Esophagus squamous epithelium (tissue), 4 donors: Measurements from ENCODE around the gene PTPRN2.

ENCODE experiments used
- POLR2A ChIP-seq, 4 donors: fragments of 450-650 bp; IDR thresholded peaks; one replicate each; pipeline ENCODE4 v1.6.1; 2017; ENCODE audit warnings: antibody characterized with exemption in 4 of 4, mild to moderate bottlenecking in 4 of 4, moderate library complexity in 3 of 4
- TF ChIP-seq, protein P1 (sequence below), 6 experiments: fragments of 450-650 bp in 4 of 6; fragments of 200-600 bp in 2 of 6; sonication (generic) in 2 of 6; IDR thresholded peaks; one replicate each; pipeline ENCODE4 v1.5.1; 2016 to 2019; ENCODE audit warnings: antibody characterized with exemption in 6 of 6, mild to moderate bottlenecking in 4 of 6, moderate library complexity in 4 of 6

DNA sequence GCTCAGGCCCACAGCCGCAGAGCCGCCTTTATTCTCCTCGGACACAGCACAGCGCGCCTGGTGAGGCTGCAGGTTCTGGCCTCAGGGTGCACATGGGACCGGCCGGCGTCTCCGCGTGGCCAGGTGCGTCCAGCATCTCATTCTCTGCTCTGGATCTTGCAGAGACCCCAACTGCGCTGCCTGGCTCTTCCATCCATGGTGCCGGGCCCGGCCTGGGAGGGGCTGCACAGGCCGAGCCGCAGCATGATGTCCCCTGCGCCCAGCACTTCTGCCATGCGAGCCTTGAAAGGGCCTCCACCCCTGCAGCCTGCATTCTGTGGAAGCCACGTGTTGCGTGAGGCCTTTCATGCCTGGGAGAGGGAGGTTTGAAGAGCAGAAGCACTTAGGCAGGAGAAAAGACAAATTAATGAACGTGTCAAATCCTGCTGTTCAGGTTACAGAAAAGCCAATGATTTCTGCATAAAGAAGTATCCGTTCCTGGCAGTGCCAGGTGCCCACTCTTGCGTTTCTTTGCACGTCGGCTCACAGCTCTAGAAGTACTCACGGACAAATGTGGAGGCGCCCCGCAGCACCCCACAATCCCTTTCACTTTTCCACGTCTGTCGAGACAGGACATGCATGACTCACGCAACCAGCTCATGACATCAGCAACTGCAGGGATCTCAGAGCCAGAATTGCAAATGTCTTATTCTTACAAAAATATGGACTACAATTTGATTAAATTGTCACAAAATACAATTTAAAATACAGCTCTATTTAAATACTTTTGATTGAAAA lies 679.4 kb downstream of the PTPRN2 start:
- no peak for TF ChIP-seq POLR2A (IDR thresholded peaks at IDR 0.05)
- TF ChIP-seq, protein P1, sequence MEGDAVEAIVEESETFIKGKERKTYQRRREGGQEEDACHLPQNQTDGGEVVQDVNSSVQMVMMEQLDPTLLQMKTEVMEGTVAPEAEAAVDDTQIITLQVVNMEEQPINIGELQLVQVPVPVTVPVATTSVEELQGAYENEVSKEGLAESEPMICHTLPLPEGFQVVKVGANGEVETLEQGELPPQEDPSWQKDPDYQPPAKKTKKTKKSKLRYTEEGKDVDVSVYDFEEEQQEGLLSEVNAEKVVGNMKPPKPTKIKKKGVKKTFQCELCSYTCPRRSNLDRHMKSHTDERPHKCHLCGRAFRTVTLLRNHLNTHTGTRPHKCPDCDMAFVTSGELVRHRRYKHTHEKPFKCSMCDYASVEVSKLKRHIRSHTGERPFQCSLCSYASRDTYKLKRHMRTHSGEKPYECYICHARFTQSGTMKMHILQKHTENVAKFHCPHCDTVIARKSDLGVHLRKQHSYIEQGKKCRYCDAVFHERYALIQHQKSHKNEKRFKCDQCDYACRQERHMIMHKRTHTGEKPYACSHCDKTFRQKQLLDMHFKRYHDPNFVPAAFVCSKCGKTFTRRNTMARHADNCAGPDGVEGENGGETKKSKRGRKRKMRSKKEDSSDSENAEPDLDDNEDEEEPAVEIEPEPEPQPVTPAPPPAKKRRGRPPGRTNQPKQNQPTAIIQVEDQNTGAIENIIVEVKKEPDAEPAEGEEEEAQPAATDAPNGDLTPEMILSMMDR (IDR thresholded peaks at IDR 0.05) = no peak
